ENCODE measurements around the gene ZSWIM5.
"Not testable (repeated sequence)": the region's sequence is repeated elsewhere in the genome, so short reads cannot be mapped to it uniquely, and the experiment has no call there.

ZSWIM5 gene

GRCh38 chr1:44988531-44989156 lies 217.8 kb downstream of the ZSWIM5 start:
- peaks cover 6 to 18% (median 15%) of the 10 kb centered on the region in 4 experiments for H3K4me1 ChIP-seq (ENCODE audit: control extremely low read depth in 1 of 4, control insufficient read depth in 4 of 4, insufficient read depth in 4 of 4, low read length in 3 of 4)
- no peak for DNase-seq
- no peak overlapping the region for H3K4me3 ChIP-seq (ENCODE audit: control insufficient read depth in 1 of 7, extremely low read depth in 1 of 7, insufficient read depth in 4 of 7, low read depth in 2 of 7, low read length in 6 of 7)
- no peak overlapping the region for H3K27ac ChIP-seq (ENCODE audit: insufficient read depth in 1 of 2, low read depth in 1 of 2, low read length in 2 of 2, poor library complexity in 1 of 2, severe bottlenecking in 2 of 2)
- ChIA-PET CTCF (interaction anchor here (0.6 kb wide), 1 partner anchor 30 kb away, joined by 3 read pairs; no protein-coding TSS in a partner anchor), POLR2A (interaction anchor here (0.6 kb wide), 1 partner anchor 277 kb away, joined by 5 read pairs; no protein-coding TSS in a partner anchor)
- H3K36me3 ChIP-seq (ENCODE audit: control insufficient read depth in 4 of 4, insufficient read depth in 4 of 4, low read length in 3 of 4) = no peaks in the 10 kb centered on the region
- 98% methylated on average over 17 of the region's 24 CpGs for whole genome bisulfite sequencing (ENCODE audit: insufficient coverage)
- no peaks in the 10 kb centered on the region for H3K9me3 ChIP-seq (ENCODE audit: control extremely low read depth in 1 of 5, control insufficient read depth in 4 of 5, insufficient read depth in 2 of 5, low read depth in 1 of 5, low read length in 4 of 5)
- no peaks in the 10 kb centered on the region for H3K27me3 ChIP-seq (replicated peaks in 2 of 5; ENCODE audit: control insufficient read depth in 4 of 5, insufficient read depth in 5 of 5, low read length in 4 of 5)

- DNase-seq = peak in 2 of 3 donors; percentile 17 to 23
- WGBS (ENCODE audit: insufficient coverage) = 19% methylated on average over 14 of the region's 19 CpGs
These were observed 220.6 kb downstream of the ZSWIM5 start for GRCh38 chr1:44985747-44986359.

GRCh38 chr1:44977372-44977771 lies 229.0 kb downstream of the ZSWIM5 start:
- peaks cover 21 to 63% (median 37%) of the 10 kb centered on the region in 4 experiments for H3K36me3 ChIP-seq (ENCODE audit: control insufficient read depth in 4 of 4, insufficient read depth in 4 of 4, low read length in 3 of 4)
- H3K27me3 ChIP-seq (replicated peaks in 2 of 5; ENCODE audit: control insufficient read depth in 4 of 5, insufficient read depth in 5 of 5, low read length in 4 of 5); DNase-seq; H3K4me3 ChIP-seq (ENCODE audit: control insufficient read depth in 1 of 7, extremely low read depth in 1 of 7, insufficient read depth in 4 of 7, low read depth in 2 of 7, low read length in 6 of 7); H3K27ac ChIP-seq (ENCODE audit: insufficient read depth in 1 of 2, low read depth in 1 of 2, low read length in 2 of 2, poor library complexity in 1 of 2, severe bottlenecking in 2 of 2); H3K9me3 ChIP-seq (ENCODE audit: control extremely low read depth in 1 of 5, control insufficient read depth in 4 of 5, insufficient read depth in 2 of 5, low read depth in 1 of 5, low read length in 4 of 5); CTCF ChIA-PET; POLR2A ChIA-PET; H3K4me1 ChIP-seq (ENCODE audit: control extremely low read depth in 1 of 4, control insufficient read depth in 4 of 4, insufficient read depth in 4 of 4, low read length in 3 of 4): not testable (repeated sequence)
- 93% methylated on average over 2 of the region's 4 CpGs for WGBS (ENCODE audit: insufficient coverage)

More at GRCh38 chr1:44985747-44986359, 220.6 kb downstream of the ZSWIM5 start:
- Histone ChIP-seq H3K4me1 (ENCODE audit: control extremely low read depth in 1 of 4, control insufficient read depth in 4 of 4, insufficient read depth in 4 of 4, low read length in 3 of 4) (peaks cover 6 to 18% (median 15%) of the 10 kb centered on the region in 4 experiments), H3K27me3 (replicated peaks in 2 of 5; ENCODE audit: control insufficient read depth in 4 of 5, insufficient read depth in 5 of 5, low read length in 4 of 5) (no peaks in the 10 kb centered on the region), H3K36me3 (ENCODE audit: control insufficient read depth in 4 of 4, insufficient read depth in 4 of 4, low read length in 3 of 4) (peaks cover 0 to 2% (median under 1%) of the 10 kb centered on the region in 4 experiments), H3K4me3 (ENCODE audit: control insufficient read depth in 1 of 7, extremely low read depth in 1 of 7, insufficient read depth in 4 of 7, low read depth in 2 of 7, low read length in 6 of 7) (peak overlapping the region; percentile 50 to 92 (median 74)), H3K9me3 (ENCODE audit: control extremely low read depth in 1 of 5, control insufficient read depth in 4 of 5, insufficient read depth in 2 of 5, low read depth in 1 of 5, low read length in 4 of 5) (no peaks in the 10 kb centered on the region), H3K27ac (ENCODE audit: insufficient read depth in 1 of 2, low read depth in 1 of 2, low read length in 2 of 2, poor library complexity in 1 of 2, severe bottlenecking in 2 of 2) (peak overlapping the region in 1 of 2 experiments; percentile 78)
- ChIA-PET CTCF (interaction anchor here (1.4 to 2.9 kb wide), 2 partner anchors 26 to 33 kb away, joined by 4 to 15 read pairs; partner anchors contain the start of genes HECTD3 and UROD), POLR2A (interaction anchor here (0.8 to 1.3 kb wide), 4 partner anchors 14 to 264 kb away, joined by 3 to 4 read pairs (median 3); partner anchors contain the start of genes HECTD3 and UROD)

GRCh38 chr1:44976252-44976651 lies 230.2 kb downstream of the ZSWIM5 start:
- CTCF ChIA-PET = no interaction called here
- no CpG with 5 or more reads among the region's 2 CpGs for WGBS (ENCODE audit: insufficient coverage)
- H3K36me3 ChIP-seq (ENCODE audit: control insufficient read depth in 4 of 4, insufficient read depth in 4 of 4, low read length in 3 of 4) = peaks cover 21 to 63% (median 37%) of the 10 kb centered on the region in 4 experiments

GRCh38 chr1:44973645-44974044 lies 232.8 kb downstream of the ZSWIM5 start:
- CTCF ChIA-PET = no interaction called here
- H3K36me3 ChIP-seq (ENCODE audit: control insufficient read depth in 4 of 4, insufficient read depth in 4 of 4, low read length in 3 of 4) = peaks cover 17 to 47% (median 34%) of the 10 kb centered on the region in 4 experiments
- WGBS (ENCODE audit: insufficient coverage) = no CpG with 5 or more reads among the region's 1 CpG
- no peak overlapping the region for H3K4me3 ChIP-seq (ENCODE audit: control insufficient read depth in 1 of 7, extremely low read depth in 1 of 7, insufficient read depth in 4 of 7, low read depth in 2 of 7, low read length in 6 of 7)
- H3K27ac ChIP-seq (ENCODE audit: insufficient read depth in 1 of 2, low read depth in 1 of 2, low read length in 2 of 2, poor library complexity in 1 of 2, severe bottlenecking in 2 of 2) = no peak overlapping the region
- DNase-seq = peak in 2 of 3 donors; percentile 7 to 16
- POLR2A ChIA-PET = no interaction called here
- H3K9me3 ChIP-seq (ENCODE audit: control extremely low read depth in 1 of 5, control insufficient read depth in 4 of 5, insufficient read depth in 2 of 5, low read depth in 1 of 5, low read length in 4 of 5) = peaks cover 0 to 7% (median 3%) of the 10 kb centered on the region in 5 experiments
- no peaks in the 10 kb centered on the region for H3K27me3 ChIP-seq (replicated peaks in 2 of 5; ENCODE audit: control insufficient read depth in 4 of 5, insufficient read depth in 5 of 5, low read length in 4 of 5)
- H3K4me1 ChIP-seq (ENCODE audit: control extremely low read depth in 1 of 4, control insufficient read depth in 4 of 4, insufficient read depth in 4 of 4, low read length in 3 of 4) = peaks cover 0 to 5% (median 0%) of the 10 kb centered on the region in 4 experiments

More at GRCh38 chr1:44976252-44976651, 230.2 kb downstream of the ZSWIM5 start:
- no peaks in the 10 kb centered on the region for H3K4me1 ChIP-seq (ENCODE audit: control extremely low read depth in 1 of 4, control insufficient read depth in 4 of 4, insufficient read depth in 4 of 4, low read length in 3 of 4)
- POLR2A ChIA-PET = no interaction called here
- no peak overlapping the region for H3K4me3 ChIP-seq (ENCODE audit: control insufficient read depth in 1 of 7, extremely low read depth in 1 of 7, insufficient read depth in 4 of 7, low read depth in 2 of 7, low read length in 6 of 7)
- no peak for DNase-seq
- H3K9me3 ChIP-seq (ENCODE audit: control extremely low read depth in 1 of 5, control insufficient read depth in 4 of 5, insufficient read depth in 2 of 5, low read depth in 1 of 5, low read length in 4 of 5) = peaks cover 0 to 7% (median 3%) of the 10 kb centered on the region in 5 experiments
- no peaks in the 10 kb centered on the region for H3K27me3 ChIP-seq (replicated peaks in 2 of 5; ENCODE audit: control insufficient read depth in 4 of 5, insufficient read depth in 5 of 5, low read length in 4 of 5)
- H3K27ac ChIP-seq (ENCODE audit: insufficient read depth in 1 of 2, low read depth in 1 of 2, low read length in 2 of 2, poor library complexity in 1 of 2, severe bottlenecking in 2 of 2) = no peak overlapping the region

GRCh38 chr1:44970317-44970716 lies 236.1 kb downstream of the ZSWIM5 start:
- Histone ChIP-seq H3K4me1 (ENCODE audit: control extremely low read depth in 1 of 4, control insufficient read depth in 4 of 4, insufficient read depth in 4 of 4, low read length in 3 of 4) (peaks cover 0 to 5% (median 0%) of the 10 kb centered on the region in 4 experiments), H3K36me3 (ENCODE audit: control insufficient read depth in 4 of 4, insufficient read depth in 4 of 4, low read length in 3 of 4) (peaks cover 4 to 19% (median 14%) of the 10 kb centered on the region in 4 experiments), H3K4me3 (ENCODE audit: control insufficient read depth in 1 of 7, extremely low read depth in 1 of 7, insufficient read depth in 4 of 7, low read depth in 2 of 7, low read length in 6 of 7) (no peak overlapping the region), H3K9me3 (ENCODE audit: control extremely low read depth in 1 of 5, control insufficient read depth in 4 of 5, insufficient read depth in 2 of 5, low read depth in 1 of 5, low read length in 4 of 5) (no peaks in the 10 kb centered on the region), H3K27ac (ENCODE audit: insufficient read depth in 1 of 2, low read depth in 1 of 2, low read length in 2 of 2, poor library complexity in 1 of 2, severe bottlenecking in 2 of 2) (no peak overlapping the region), H3K27me3 (replicated peaks in 2 of 5; ENCODE audit: control insufficient read depth in 4 of 5, insufficient read depth in 5 of 5, low read length in 4 of 5) (no peaks in the 10 kb centered on the region)
- POLR2A ChIA-PET = no interaction called here
- CTCF ChIA-PET = no interaction called here
- peak in 2 of 3 donors; percentile 4 to 28 for DNase-seq
- 43% methylated on average over 2 of the region's 4 CpGs for WGBS (ENCODE audit: insufficient coverage)

Data from common myeloid progenitor, CD34-positive (primary cell).